GM19238 (cell line): ENCODE data around the gene ZNF266.

Experiments used
- DNase-seq: peaks from one replicate; pipeline ENCODE4 v3.0.0; 2011; ENCODE audit warnings: low spot score; ENCODE audit not compliant: insufficient read length

Gene ZNF266

DNA sequence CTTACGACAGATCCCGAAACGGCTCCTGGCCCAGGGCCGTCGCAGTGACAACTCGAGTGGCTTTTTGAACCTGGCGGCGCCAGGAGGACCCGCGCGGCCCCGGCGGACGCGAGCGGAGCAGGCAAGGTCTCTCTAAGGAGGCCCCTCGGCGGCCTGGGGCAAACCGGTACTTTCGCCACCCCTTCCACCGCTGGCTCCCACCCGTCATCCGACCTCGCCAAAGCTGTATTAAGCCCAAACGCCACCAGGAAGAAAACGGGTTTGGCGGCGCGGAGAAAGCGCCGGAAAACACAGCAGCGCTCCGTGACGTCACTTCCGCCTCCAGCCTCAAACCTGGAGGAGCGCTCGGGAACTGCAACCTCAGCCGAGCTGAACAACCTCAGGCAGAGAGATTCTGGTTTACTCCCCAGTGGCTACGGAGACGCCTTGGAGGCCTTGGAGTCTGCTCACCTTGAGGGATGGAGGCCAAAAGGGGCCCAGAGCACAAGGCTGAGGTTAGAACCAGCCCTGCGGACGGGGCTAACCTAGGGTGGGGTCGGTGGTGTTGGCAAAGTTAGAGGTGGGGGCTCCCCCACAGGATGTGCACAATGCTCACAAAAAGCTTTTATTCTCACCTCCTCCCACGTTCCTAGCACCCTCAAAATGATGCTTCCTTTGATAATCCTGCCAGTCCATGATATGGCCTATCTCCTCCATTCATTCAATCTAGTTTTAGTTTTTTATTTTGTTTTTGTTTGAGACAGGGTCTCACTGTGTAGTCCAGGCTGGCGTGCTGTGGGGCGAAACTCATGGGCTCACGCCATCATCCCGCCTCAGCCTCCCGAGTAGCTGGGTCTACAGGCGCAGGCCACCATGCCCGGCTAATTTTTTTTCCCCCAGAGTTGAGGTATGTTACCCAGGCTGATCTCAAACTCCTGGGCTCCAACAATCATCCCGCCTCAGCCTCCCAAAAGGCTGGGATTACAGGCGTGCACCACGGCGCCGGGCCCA, at the start of gene ZNF266:
Gene ZNF266 (minus strand): TSS at position 295 of the 990 bp plus-strand sequence. CDS start 15,484 bp downstream, outside the sequence.
- DNase-seq: peak; percentile 91

- DNase-seq: no peak
Observed at GRCh38 chr19:9485140-9485539, 49.8 kb upstream of the ZNF266 start.

GRCh38 chr19:9474975-9475374, 39.6 kb upstream of the ZNF266 start:
- DNase-seq: no peak

DNA sequence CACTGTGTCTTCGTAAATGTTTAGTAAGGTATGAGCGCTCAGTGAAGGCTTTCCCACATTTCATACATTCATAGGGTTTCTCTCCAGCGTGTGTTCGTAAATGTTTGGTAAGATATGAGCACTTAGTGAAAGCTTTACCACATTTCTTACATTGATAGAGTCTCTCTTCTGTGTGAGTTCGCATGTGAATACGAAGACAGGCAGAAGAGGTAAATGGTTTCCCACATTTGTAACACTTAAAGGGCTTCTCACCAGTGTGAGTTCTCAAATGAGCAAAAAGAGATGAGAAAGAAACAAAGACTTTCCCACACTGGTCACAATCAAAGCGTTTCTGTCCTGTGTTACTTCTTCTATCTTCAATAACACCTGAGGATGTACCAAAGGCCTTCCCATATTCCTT, 31.8 kb upstream of the ZNF266 start:
- DNase-seq: no peak

GRCh38 chr19:9461938-9462337, 26.6 kb upstream of the ZNF266 start:
- no peak for DNase-seq

GRCh38 chr19:9456018-9456689, 20.8 kb upstream of the ZNF266 start:
- DNase-seq: no peak

GRCh38 chr19:9453953-9454352, 18.6 kb upstream of the ZNF266 start:
- DNase-seq: no peak

DNA sequence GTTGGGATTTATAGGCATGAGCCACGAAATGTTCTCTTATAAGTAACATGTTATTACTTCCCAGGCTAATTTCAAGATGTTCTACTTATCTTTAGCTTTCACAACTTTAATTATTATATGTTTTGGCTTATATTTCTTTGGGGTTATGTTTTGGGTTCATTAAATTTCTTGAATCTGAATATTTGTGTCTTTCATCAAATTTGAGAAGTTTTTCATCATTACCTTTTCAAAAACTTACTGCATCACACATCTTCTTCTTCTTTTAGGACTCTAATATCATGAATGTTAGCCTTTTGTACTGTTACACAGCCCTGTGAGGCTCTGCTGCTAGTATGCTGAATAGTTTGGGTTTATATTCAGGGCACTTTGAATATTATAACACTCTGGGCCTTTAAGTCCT, 9.7 kb upstream of the ZNF266 start:
- no peak for DNase-seq

DNA sequence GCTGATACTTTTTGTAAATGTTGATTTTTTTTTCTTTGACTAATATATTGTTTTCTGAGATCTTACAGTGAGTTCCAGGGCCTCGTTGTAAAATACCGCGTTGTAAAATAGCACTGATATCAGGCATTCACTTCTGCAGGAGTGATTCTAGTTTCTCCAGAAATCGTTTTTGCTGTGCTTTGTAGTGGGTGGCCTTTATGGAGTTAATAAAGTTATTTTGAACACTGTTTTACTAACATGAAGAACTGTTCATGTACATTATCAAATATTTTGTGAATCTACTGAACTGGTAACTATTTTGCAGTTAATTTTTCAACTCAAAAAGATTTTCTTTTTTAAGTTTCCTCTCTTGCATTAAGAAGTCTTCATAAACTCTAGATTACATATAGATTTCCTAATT, 985 bp upstream of the ZNF266 start:
- DNase-seq: no peak

- DNase-seq: no peak
Observed at GRCh38 chr19:9431475-9431874, 3.9 kb downstream of the ZNF266 start.

DNA sequence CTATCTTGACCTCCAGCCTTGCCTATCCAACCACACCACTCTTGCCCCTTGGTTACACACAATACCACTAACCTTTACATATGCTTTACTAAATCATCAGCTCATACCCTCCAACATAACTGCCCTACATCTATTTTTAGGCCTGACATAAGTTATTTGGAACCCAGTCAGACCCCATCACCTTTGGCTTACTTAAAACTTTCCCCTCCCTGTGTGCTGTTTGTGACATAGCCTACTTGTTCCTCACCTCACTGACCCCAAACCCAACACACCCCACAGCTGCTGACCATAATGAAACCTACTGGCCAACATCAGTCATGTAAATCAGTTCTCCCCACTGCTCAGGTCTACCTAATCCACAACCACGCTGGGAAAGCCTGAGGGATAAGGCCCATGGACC, 4.9 kb downstream of the ZNF266 start:
- DNase-seq: no peak

DNA sequence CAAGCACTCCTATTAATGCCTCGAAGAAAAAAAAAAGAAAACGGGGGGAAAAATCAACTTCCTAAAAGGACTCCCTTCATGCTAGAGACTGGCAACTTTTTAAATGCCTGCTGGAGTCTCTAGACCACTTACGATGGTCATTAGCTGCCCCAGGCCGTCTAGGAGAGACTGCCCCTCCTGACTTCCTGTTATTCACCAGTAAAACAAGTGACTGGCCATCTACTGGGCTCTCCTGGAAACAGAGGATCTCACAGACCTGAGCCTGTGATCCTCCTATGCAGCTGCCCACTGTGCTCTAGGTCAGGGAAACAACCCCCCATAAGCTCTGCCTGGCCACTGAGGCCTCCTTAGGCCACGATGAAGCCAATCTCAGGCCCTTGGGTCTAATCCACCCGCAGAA, 7.4 kb downstream of the ZNF266 start:
- no peak for DNase-seq

DNA sequence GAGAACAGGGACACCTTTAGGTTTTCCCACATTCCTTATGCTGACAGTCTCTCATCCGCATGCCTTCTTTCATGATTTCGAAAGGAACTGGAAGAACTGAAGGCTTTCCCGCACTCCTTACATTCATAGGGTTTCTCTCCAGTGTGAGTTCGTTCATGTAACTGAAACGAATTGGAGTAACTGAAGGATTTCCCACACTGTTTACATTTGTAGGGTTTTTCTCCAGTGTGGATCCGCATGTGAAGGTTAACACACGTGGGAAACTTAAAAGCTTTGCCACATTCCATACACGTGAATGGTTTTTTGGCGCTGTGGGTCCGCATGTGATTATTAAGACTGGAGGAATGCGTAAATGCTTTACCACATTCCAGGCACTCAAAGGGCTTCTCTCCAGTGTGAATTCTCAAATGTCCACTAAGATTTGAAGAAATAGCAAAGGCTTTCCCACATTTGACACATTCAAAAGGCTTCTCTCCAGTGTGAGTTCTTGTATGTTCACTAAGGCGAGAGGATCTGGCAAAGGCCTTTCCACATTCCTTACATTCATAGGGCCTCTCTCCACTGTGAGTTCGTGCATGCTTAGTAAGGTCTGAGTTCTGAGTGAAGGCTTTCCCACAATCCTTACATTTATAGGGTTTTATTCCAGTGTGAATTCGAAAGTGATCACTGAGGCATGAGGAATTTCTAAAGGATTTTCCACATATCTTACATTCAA, 22.0 kb downstream of the ZNF266 start:
- DNase-seq: no peak

DNA sequence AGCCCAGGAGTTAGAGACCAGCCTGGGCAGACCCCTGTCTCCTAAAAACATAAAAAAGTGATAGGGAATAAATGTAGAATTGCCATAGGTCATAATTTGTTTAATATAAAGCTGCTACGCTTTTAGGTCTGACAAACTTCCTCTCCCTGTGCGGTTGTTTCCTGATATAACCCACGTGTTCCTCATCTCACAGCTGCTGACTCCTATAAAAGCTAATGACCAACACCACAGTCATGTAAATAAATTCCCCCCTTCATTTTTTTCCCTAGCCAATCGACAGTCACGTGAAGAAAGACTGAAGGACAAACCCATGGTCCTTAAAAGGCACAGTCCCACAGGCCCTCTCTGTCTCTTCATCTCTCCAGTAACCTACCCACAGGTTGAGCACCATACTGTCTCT, 27.5 kb downstream of the ZNF266 start:
- no peak for DNase-seq

GRCh38 chr19:9406798-9407352, 28.5 kb downstream of the ZNF266 start:
- DNase-seq: peak; percentile 16

GRCh38 chr19:9381361-9381785, 54.0 kb downstream of the ZNF266 start:
- DNase-seq: no peak

DNA sequence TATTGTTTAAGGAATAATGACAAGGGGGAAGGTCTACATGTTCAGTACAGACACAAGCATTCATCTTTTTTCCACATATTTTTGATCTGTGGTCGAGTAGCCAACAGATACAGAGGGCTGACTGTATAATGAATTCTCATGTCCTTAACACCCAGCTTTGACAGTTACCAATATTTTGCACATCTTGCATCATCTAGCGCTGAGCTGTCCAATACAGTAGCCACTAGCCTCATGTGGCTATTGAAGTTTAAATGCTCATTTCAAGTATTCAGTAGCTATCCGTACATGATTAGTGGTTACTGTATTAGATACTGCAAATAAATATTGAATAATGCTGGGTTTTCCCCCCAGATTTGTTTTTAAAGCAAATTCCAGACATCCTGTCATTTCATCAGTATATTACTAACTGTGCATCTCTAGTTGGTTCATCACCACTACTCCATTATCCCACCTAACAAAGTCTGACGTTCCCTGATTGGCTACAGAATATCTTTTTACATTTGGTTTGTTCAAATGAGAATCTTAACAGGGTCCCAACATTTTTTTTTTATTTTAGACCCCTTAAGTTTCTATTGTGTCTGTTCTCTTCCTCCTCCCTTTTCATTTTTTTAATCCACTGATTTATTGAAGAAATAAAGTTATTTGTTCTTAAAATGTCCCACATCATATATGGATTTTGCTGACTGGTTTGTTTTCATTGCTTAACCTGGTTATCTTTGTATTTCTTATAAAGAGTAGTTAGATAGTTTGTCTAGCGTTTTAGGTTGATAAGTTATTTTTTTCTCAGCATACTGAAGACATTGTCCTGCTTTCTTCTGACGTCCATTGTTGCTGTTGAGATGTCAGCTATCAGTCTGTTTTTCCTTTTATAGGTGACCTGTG, 64.4 kb downstream of the ZNF266 start:
- DNase-seq: no peak

- no peak for DNase-seq
Observed at GRCh38 chr19:9362905-9363304, 72.5 kb downstream of the ZNF266 start, which contains the start of gene ZNF177. ZNF177 (plus strand) TSS chr19:9363013; CDS start chr19:9378312, 15,299 bp downstream.
